H9 (cell line): Measurements from ENCODE around the gene ADPRH. TPM values are rescaled to one million over a fixed set of nuclear protein-coding genes. Genes with fewer than 3 reads are reported as not detected.

Source experiments
- DNase-seq: peaks from one replicate; pipeline ENCODE4 v3.0.0-alpha.2; 2017
- H2AFZ ChIP-seq: one replicate; pipeline ENCODE4 v1.6.1; 2013; ENCODE audit warnings: mild to moderate bottlenecking, low read length, control low read depth, moderate library complexity
- H2AK5ac ChIP-seq: 2 replicates; pipeline ENCODE4 v1.6.1; 2013; ENCODE audit warnings: low read length, control low read depth, mixed read lengths; ENCODE audit not compliant: insufficient read length
- H2BK120ac ChIP-seq: one replicate; pipeline ENCODE4 v1.6.1; 2013; ENCODE audit warnings: low read depth, mild to moderate bottlenecking, low read length, control low read depth, inconsistent platforms; ENCODE audit not compliant: poor library complexity, severe bottlenecking
- H2BK12ac ChIP-seq: 2 replicates; pipeline ENCODE4 v1.6.1; 2013; ENCODE audit warnings: low read length, control low read depth, mixed read lengths, low read depth; ENCODE audit not compliant: insufficient read length
- H2BK15ac ChIP-seq: 2 replicates; pipeline ENCODE4 v1.6.1; 2013; ENCODE audit warnings: low read depth, low read length, control low read depth
- H2BK20ac ChIP-seq: one replicate; pipeline ENCODE4 v1.6.1; 2013; ENCODE audit warnings: low read depth, mild to moderate bottlenecking, low read length, control low read depth, inconsistent platforms; ENCODE audit not compliant: poor library complexity, severe bottlenecking
- H2BK5ac ChIP-seq: 2 replicates; pipeline ENCODE4 v1.6.1; 2013; ENCODE audit warnings: low read length, control low read depth, mixed read lengths; ENCODE audit not compliant: insufficient read length
- H3K14ac ChIP-seq: 2 replicates; pipeline ENCODE4 v1.6.1; 2013; ENCODE audit warnings: low read length, control low read depth; ENCODE audit not compliant: insufficient read depth
- H3K18ac ChIP-seq: 2 replicates; pipeline ENCODE4 v1.6.1; 2013; ENCODE audit warnings: low read depth, mild to moderate bottlenecking, mixed read lengths, low read length, control low read depth; ENCODE audit not compliant: insufficient read length
- H3K23ac ChIP-seq: 2 replicates; pipeline ENCODE4 v1.6.1; 2013; ENCODE audit warnings: low read length, control low read depth, mixed read lengths, low read depth; ENCODE audit not compliant: insufficient read length
- H3K23me2 ChIP-seq: 2 replicates; pipeline ENCODE4 v1.6.1; 2013; ENCODE audit warnings: low read depth, mild to moderate bottlenecking, mixed read lengths, low read length, control low read depth; ENCODE audit not compliant: insufficient read length, poor library complexity, severe bottlenecking
- H3K27ac ChIP-seq: 2 replicates; pipeline ENCODE4 v1.5.1; 2013; ENCODE audit warnings: low read length, control low read depth, mixed read lengths, low read depth; ENCODE audit not compliant: insufficient read length
- H3K27me3 ChIP-seq: 2 replicates; pipeline ENCODE4 v1.6.1; 2013; ENCODE audit warnings: low read length, control low read depth, inconsistent platforms; ENCODE audit not compliant: insufficient read depth
- H3K4ac ChIP-seq: 2 replicates; pipeline ENCODE4 v1.6.1; 2013; ENCODE audit warnings: low read depth, mild to moderate bottlenecking, control low read depth, inconsistent platforms, low read length, moderate library complexity
- H3K4me1 ChIP-seq: 2 replicates; pipeline ENCODE4 v1.6.1; 2013; ENCODE audit warnings: low read length, control low read depth, inconsistent platforms; ENCODE audit not compliant: insufficient read depth
- H3K4me2 ChIP-seq: 2 replicates; pipeline ENCODE4 v1.6.1; 2013; ENCODE audit warnings: low read length, control low read depth, mixed read lengths; ENCODE audit not compliant: insufficient read length, insufficient read depth
- H3K56ac ChIP-seq: 2 replicates; pipeline ENCODE4 v1.6.1; 2013; ENCODE audit warnings: low read depth, mild to moderate bottlenecking, mixed read lengths, low read length, control low read depth; ENCODE audit not compliant: insufficient read length
- H3K79me1 ChIP-seq: 2 replicates; pipeline ENCODE4 v1.6.1; 2013; ENCODE audit warnings: low read depth, mild to moderate bottlenecking, moderate library complexity, low read length, control low read depth, inconsistent platforms; ENCODE audit not compliant: insufficient read depth, poor library complexity, severe bottlenecking
- H3K79me2 ChIP-seq: 2 replicates; pipeline ENCODE4 v1.6.1; 2013; ENCODE audit warnings: low read length, control low read depth, inconsistent platforms; ENCODE audit not compliant: insufficient read depth
- H3K9ac ChIP-seq: 2 replicates; pipeline ENCODE4 v1.6.1; 2013; ENCODE audit warnings: low read length, control low read depth, mixed read lengths; ENCODE audit not compliant: insufficient read length; ENCODE audit errors: extremely low read depth
- H3K9me3 ChIP-seq: one replicate; pipeline ENCODE4 v1.6.1; 2013; ENCODE audit warnings: low read depth, low read length, inconsistent platforms; ENCODE audit not compliant: control insufficient read depth
- H3T11ph ChIP-seq: one replicate; pipeline ENCODE4 v1.6.1; 2013; ENCODE audit warnings: mild to moderate bottlenecking, low read length, control low read depth, inconsistent platforms
- H4K20me1 ChIP-seq: one replicate; pipeline ENCODE4 v1.6.1; 2013; ENCODE audit not compliant: control insufficient read depth, insufficient read length, insufficient read depth
- H4K5ac ChIP-seq: 2 replicates; pipeline ENCODE4 v1.6.1; 2013; ENCODE audit warnings: low read depth, mild to moderate bottlenecking, mixed read lengths, low read length, control low read depth; ENCODE audit not compliant: insufficient read length
- H4K8ac ChIP-seq: replicated peaks from 2 replicates; pipeline ENCODE4 v1.6.1; 2013; ENCODE audit warnings: low read length, control low read depth, mixed read lengths, low read depth; ENCODE audit not compliant: insufficient read length
- H4K91ac ChIP-seq: 2 replicates; pipeline ENCODE4 v1.6.1; 2013; ENCODE audit warnings: low read depth, mild to moderate bottlenecking, moderate library complexity, mixed read lengths, low read length, control low read depth; ENCODE audit not compliant: insufficient read length
- H3K27ac Mint-ChIP-seq, 3 experiments: 2 replicates in 2 of 3; 3 replicates in 1 of 3; pipeline ENCODE4 v1.8.0; 2020 to 2021; ENCODE audit warnings: mixed read lengths in 3 of 3, mild to moderate bottlenecking in 1 of 3, moderate library complexity in 1 of 3
- H3K27me3 Mint-ChIP-seq: 2 replicates; pipeline ENCODE4 v1.8.0; 2021; ENCODE audit warnings: low read depth, mild to moderate bottlenecking, moderate library complexity, mixed read lengths
- H3K36me3 Mint-ChIP-seq, 3 experiments: 2 replicates in 2 of 3; 3 replicates in 1 of 3; pipeline ENCODE4 v1.8.0; 2020 to 2021; ENCODE audit warnings: low read depth in 3 of 3, mixed read lengths in 3 of 3; ENCODE audit not compliant: insufficient read depth in 1 of 3
- H3K4me1 Mint-ChIP-seq, 2 experiments: 2 replicates each; pipeline ENCODE4 v1.8.0; 2020; ENCODE audit warnings: mixed read lengths in 2 of 2
- H3K4me3 Mint-ChIP-seq, 2 experiments: 2 replicates in 1 of 2; 3 replicates in 1 of 2; pipeline ENCODE4 v1.8.0; 2020 to 2021; ENCODE audit warnings: mild to moderate bottlenecking in 2 of 2, mixed read lengths in 2 of 2, moderate library complexity in 1 of 2
- H3K9me3 Mint-ChIP-seq, 2 experiments: 2 replicates in 1 of 2; 3 replicates in 1 of 2; pipeline ENCODE4 v1.8.0; 2020; ENCODE audit warnings: mild to moderate bottlenecking in 2 of 2, mixed read lengths in 2 of 2, moderate library complexity in 1 of 2
- WGBS: extraction: QIAGEN DNeasy Blood & Tissue Kit; methylation state at CpG from one replicate; pipeline ENCODE4 v1.1.7; 2013; ENCODE audit warnings: missing lambda C conversion rate, low lambda C conversion rate, mixed read lengths; ENCODE audit not compliant: insufficient read length; ENCODE audit errors: extremely low coverage; 5-methylcytosine and 5-hydroxymethylcytosine counted together
- total RNA-seq: library from RNA; stranded (reverse); gene quantifications from 2 replicates; pipeline ENCODE4 v1.2.1, GENCODE V29; 2021
- TF ChIP-seq, protein P1 (sequence below): fragments of 200-600 bp; sonication (generic); conservative IDR thresholded peaks from 3 replicates; pipeline ENCODE4 v1.8.0; 2021; ENCODE audit warnings: antibody characterized with exemption, mild to moderate bottlenecking

Gene ADPRH
- total RNA-seq, 1 experiment from 2014 or later = 3.1 TPM

GRCh38 chr3:119597548-119598288, 18.4 kb downstream of the ADPRH start, which contains the start of gene PLA1A:
Gene PLA1A (plus strand): TSS chr3:119597885. CDS start chr3:119597914, 29 bp downstream.
- H3K4me3 Mint-ChIP-seq = no peak within 1 kb of the TSS
- no peak within 1 kb of the TSS for H2AFZ ChIP-seq

More at GRCh38 chr3:119597548-119598288, 18.4 kb downstream of the ADPRH start, which contains the start of gene PLA1A:
- Histone ChIP-seq H3T11ph (no peak within 1 kb of the TSS), H2BK15ac (no peak within 1 kb of the TSS), H3K4ac (no peak within 1 kb of the TSS), H3K56ac (no peak within 1 kb of the TSS), H3K23me2 (no peaks in the 10 kb centered on the region), H4K5ac (no peak within 1 kb of the TSS), H3K4me2 (no peak within 1 kb of the TSS), H3K27me3 (no peaks in the 10 kb centered on the region), H3K27ac (no peak within 1 kb of the TSS), H2BK5ac (no peak within 1 kb of the TSS), H3K18ac (no peak within 1 kb of the TSS), H3K4me1 (no peaks in the 10 kb centered on the region; the same call in 1 of the 2 replicates), H2BK120ac (no peak within 1 kb of the TSS), H3K9ac (no peak within 1 kb of the TSS), H3K14ac (no peak within 1 kb of the TSS), H2BK12ac (no peak within 1 kb of the TSS), H4K8ac (no peak within 1 kb of the TSS), H3K9me3 (no peaks in the 10 kb centered on the region), H3K79me2 (no peaks in the 10 kb centered on the region), H2BK20ac (no peak within 1 kb of the TSS), H4K91ac (no peak within 1 kb of the TSS), H3K79me1 (no peaks in the 10 kb centered on the region), H4K20me1 (no peaks in the 10 kb centered on the region), H2AK5ac (no peak within 1 kb of the TSS), H3K23ac (no peak within 1 kb of the TSS)
- TF ChIP-seq, protein P1, sequence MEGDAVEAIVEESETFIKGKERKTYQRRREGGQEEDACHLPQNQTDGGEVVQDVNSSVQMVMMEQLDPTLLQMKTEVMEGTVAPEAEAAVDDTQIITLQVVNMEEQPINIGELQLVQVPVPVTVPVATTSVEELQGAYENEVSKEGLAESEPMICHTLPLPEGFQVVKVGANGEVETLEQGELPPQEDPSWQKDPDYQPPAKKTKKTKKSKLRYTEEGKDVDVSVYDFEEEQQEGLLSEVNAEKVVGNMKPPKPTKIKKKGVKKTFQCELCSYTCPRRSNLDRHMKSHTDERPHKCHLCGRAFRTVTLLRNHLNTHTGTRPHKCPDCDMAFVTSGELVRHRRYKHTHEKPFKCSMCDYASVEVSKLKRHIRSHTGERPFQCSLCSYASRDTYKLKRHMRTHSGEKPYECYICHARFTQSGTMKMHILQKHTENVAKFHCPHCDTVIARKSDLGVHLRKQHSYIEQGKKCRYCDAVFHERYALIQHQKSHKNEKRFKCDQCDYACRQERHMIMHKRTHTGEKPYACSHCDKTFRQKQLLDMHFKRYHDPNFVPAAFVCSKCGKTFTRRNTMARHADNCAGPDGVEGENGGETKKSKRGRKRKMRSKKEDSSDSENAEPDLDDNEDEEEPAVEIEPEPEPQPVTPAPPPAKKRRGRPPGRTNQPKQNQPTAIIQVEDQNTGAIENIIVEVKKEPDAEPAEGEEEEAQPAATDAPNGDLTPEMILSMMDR = no peak
- WGBS = no CpG with 5 or more reads among the region's 7 CpGs
- Mint-ChIP-seq H3K36me3 (no peaks in the 10 kb centered on the region), H3K9me3 (no peaks in the 10 kb centered on the region), H3K27ac (no peak within 1 kb of the TSS), H3K27me3 (no peaks in the 10 kb centered on the region), H3K4me1 (peaks cover 5 to 10% of the 10 kb centered on the region in 2 experiments)
- DNase-seq = no peak
